KOPT-K1 (cell line): ENCODE results near the gene PDE3A.
"Not testable (repeated sequence)": the region's sequence is repeated elsewhere in the genome, so short reads cannot be mapped to it uniquely, and the experiment has no call there.

Experiments used
- H3K27ac ChIP-seq: fragments of 200-600 bp; sonication (generic); 2 replicates; pipeline ENCODE4 v1.5.1; 2016; ENCODE audit warnings: antibody characterized with exemption, mild to moderate bottlenecking, low read depth, low read length; ENCODE audit not compliant: poor library complexity, severe bottlenecking
- H3K36me3 ChIP-seq: fragments of 200-600 bp; sonication (generic); 2 replicates; pipeline ENCODE4 v1.5.1; 2017; ENCODE audit warnings: antibody characterized with exemption, mild to moderate bottlenecking, low read length, moderate library complexity; ENCODE audit not compliant: insufficient read depth
- H3K9me3 ChIP-seq: fragments of 200-600 bp; sonication (generic); 2 replicates; pipeline ENCODE4 v1.5.1; 2017; ENCODE audit warnings: antibody characterized with exemption, low read length, mild to moderate bottlenecking; ENCODE audit not compliant: insufficient read depth, poor library complexity, severe bottlenecking

Gene PDE3A

DNA sequence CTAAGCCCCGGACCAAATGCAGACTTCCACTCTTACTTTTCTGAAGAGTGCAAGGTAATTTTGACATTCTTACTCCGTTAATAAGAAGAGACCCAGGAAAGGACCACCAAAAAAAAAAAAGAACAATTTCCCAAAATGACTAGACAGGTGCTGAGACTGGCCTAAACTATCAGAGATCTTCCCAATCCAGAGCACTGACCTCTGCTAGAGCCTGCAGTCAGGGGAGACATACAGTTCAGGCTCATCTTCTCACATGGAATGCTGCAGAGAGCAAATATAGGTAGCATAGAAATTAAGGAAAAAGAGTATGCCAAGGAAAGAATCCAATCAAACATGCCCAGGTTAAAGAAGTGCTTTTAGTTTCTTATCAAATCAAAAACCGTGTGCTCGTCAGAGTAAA lies 177.9 kb downstream of the PDE3A start:
- Histone ChIP-seq H3K36me3 (no peaks in the 10 kb centered on the region), H3K27ac (no peak overlapping the region), H3K9me3 (no peaks in the 10 kb centered on the region)

DNA sequence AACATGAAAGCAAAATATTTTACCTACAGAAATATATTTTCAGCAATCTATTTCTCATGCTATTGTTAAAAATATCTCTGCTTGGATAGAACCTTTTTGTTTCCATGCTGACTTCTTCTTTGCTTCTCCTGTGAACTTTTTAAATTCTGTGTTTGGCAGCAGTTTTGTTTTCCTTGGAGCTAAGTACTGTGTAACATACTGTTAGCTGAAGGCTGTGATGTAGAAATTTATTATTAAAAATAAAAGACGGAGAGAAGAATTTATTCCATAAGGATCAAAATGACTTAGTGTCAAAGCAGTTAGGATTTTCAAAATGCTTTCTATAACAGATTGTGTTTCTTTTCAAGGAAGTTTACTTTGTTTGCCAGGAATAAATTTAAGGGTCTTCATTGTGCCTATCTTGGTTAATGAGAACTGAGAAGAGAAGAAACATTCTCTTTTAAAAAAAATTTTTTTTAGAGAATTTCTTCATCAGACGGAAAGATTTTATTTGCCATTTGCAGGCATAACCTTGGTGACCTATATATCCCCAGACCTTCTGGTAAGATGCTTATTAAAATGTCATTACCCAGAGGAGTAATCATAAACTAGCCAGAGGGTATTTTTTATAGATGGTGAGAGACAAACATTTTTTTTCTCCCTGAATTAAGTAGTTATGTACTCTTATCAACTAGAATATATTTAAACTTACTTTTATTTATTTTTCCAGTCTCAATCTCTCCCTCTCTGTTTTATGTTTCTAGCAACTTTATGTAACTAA lies 179.7 kb downstream of the PDE3A start:
- Histone ChIP-seq H3K27ac (no peak overlapping the region), H3K9me3 (no peaks in the 10 kb centered on the region), H3K36me3 (no peaks in the 10 kb centered on the region)

DNA sequence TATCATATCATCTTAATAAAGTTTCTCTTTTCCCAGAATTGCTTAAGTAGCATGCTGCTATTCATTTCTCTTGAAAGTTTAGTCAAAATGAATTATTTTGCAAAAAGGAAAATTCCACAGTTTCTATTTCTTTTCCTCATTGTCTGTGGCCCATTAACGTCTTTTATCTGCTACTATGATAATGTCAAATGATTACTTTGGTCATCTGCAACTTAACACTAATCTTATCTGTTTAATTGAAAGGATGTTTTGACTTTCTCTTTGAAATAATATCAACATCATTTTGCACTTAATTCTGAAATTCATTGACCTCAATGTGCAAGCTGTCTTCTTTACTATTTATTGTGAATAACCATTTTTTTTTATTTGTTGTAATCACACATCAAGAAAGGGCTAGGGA lies 180.3 kb downstream of the PDE3A start:
- no peaks in the 10 kb centered on the region for H3K36me3 ChIP-seq
- no peak overlapping the region for H3K27ac ChIP-seq
- H3K9me3 ChIP-seq, result no peaks in the 10 kb centered on the region

DNA sequence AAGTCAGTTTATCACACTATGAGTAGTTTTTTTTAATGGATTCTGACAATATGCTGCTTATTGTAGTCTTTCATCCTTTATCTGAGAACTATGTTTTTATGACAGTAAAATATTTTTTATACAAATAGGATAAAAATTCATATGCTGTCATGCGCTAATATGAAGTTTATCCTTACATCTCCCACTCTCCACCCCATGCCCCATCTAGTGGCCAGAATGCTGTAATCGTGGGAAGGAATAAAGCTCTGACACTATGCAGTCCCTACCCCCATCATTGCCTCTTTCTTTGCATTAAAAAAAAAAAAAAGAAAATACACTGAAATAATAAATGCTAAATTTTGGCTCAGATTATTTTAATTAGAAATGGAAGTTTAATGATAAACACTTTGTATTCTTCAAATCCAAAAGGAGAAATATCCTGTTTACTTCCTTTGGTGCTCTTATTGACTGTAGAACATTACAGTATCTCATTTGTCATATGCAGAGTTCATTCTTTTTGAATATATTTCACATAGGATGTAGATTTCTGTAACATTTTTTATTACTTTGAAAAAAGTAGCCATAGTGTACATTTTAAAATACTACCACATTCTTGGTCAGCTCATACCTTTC lies 180.9 kb downstream of the PDE3A start:
- H3K36me3 ChIP-seq, result no peaks in the 10 kb centered on the region
- H3K9me3 ChIP-seq, result no peaks in the 10 kb centered on the region
- no peak overlapping the region for H3K27ac ChIP-seq

DNA sequence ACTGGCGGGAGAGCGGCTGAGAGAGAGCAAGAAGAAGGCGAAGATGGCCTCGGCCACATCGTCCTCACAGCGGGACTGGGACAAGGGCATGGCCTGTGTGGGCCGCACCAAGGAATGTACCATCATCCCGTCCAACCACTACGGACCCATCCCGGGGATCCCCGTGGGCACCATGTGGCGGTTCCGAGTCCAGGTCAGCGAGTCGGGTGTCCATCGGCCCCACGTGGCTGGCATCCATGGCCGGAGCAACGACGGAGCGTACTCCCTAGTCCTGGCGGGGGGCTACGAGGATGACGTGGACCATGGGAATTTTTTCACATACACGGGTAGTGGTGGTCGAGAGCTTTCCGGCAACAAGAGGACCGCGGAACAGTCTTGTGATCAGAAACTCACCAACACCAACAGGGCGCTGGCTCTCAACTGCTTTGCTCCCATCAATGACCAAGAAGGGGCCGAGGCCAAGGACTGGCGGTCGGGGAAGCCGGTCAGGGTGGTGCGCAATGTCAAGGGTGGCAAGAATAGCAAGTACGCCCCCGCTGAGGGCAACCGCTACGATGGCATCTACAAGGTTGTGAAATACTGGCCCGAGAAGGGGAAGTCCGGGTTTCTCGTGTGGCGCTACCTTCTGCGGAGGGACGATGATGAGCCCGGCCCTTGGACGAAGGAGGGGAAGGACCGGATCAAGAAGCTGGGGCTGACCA lies 183.6 kb downstream of the PDE3A start:
- not testable (repeated sequence) for H3K36me3 ChIP-seq, H3K27ac ChIP-seq, H3K9me3 ChIP-seq

DNA sequence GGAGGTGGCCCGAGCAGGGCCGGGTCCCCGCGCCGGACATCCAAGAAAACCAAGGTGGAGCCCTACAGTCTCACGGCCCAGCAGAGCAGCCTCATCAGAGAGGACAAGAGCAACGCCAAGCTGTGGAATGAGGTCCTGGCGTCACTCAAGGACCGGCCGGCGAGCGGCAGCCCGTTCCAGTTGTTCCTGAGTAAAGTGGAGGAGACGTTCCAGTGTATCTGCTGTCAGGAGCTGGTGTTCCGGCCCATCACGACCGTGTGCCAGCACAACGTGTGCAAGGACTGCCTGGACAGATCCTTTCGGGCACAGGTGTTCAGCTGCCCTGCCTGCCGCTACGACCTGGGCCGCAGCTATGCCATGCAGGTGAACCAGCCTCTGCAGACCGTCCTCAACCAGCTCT lies 184.2 kb downstream of the PDE3A start:
- H3K9me3 ChIP-seq, H3K36me3 ChIP-seq, H3K27ac ChIP-seq: not testable (repeated sequence)

DNA sequence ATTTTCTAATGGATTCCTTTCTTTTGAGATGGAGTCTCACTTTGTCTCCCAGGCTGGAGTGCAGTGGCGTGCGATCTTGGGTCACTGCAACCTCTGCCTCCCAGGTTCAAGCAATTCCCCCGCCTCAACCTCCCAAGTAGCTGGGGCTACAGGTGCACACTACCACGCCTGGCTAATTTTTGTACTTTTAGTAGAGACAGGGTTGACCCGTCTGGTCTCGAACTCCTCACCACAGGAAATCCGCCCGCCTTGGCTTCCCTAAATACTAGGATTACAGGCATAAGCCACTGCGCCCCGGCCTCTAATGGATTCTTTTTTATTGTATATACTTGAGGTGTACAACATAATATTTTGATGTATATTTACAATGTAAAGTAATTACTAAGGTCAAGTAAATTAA lies 186.7 kb downstream of the PDE3A start:
- no peak overlapping the region for H3K27ac ChIP-seq
- no peaks in the 10 kb centered on the region for H3K9me3 ChIP-seq

DNA sequence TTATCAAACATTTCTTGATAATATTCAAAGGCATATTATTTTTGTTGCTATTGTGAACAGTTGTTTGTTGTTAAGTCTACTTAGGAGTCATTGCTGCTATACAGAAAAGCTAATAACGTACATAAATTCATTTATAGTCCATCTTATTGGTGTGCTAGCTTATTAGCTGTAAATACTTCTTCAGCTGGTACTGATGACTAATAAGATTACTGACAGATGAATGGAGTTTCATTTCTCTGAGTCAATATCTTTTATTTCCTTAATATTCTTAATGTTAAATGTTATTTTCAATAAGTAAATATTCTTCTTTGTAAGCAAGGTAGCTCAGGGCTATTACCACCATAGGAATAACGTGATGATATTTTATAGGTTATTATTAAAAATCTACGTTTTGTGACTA lies 187.4 kb downstream of the PDE3A start:
- H3K36me3 ChIP-seq, result no peaks in the 10 kb centered on the region
- H3K9me3 ChIP-seq, result no peaks in the 10 kb centered on the region
- no peak overlapping the region for H3K27ac ChIP-seq

More for the DNA sequence above, 186.7 kb downstream of the PDE3A start:
- H3K36me3 ChIP-seq, result no peaks in the 10 kb centered on the region

DNA sequence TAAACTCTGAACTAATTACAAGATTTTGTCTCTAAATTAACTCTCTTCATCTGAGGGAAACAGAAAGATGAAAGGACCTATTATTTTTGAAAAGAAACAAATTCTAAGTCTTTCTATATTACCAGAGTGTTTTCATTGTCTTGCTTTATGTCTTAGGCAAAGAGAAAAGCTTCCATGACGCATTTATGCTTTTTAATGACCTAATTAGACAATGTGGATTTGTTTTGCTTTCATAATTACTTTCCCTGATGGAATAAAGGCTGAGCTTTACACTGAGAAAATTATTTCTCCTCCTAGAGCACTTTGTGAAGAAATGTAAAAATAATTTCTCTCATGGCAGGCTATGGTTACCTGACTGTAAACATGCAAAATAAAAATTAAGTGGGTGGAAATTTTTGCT lies 188.8 kb downstream of the PDE3A start:
- H3K36me3 ChIP-seq, result no peaks in the 10 kb centered on the region
- H3K27ac ChIP-seq, result no peak overlapping the region
- H3K9me3 ChIP-seq, result no peaks in the 10 kb centered on the region

DNA sequence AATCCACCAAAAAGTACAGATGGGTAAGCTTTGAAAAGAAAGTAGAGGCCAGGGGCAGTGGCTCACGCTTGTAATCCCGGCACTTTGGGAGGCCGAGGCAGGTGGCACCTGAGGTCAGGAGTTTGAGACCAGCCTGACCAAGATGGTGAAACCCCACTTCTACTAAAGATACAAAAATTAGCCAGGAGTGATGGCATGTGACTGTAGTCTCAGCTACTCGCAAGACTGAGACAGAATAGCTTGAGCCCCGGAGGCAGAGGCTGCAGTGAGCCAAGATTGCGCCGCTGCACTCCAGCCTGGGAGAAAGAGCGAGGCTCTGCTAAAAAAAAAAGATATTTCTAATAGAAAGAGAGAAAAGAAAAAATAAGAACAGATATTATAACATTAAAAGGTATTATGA lies 192.6 kb downstream of the PDE3A start:
- no peaks in the 10 kb centered on the region for H3K36me3 ChIP-seq

DNA sequence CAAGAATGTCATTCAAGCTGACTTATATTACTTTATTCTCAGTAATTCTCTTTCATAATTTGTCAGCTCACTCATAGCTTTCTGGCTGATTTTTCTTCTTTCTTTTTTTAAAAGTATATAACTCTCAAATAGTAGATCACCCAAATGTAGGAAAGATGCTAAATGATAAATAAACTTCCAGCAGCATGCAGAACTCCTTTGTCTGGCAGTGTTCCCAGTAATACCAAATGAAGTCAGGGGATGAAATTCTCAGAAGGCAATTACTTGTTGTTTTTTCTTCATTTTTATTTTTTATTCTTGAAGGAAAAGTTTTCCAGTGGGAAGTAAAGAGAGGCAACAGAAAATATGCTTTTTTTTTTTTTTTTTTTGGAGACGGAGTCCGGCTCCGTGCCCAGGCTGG lies 193.5 kb downstream of the PDE3A start:
- no peaks in the 10 kb centered on the region for H3K36me3 ChIP-seq
- no peak overlapping the region for H3K27ac ChIP-seq
- H3K9me3 ChIP-seq, result no peaks in the 10 kb centered on the region

More for the DNA sequence above, 192.6 kb downstream of the PDE3A start:
- Histone ChIP-seq H3K9me3 (no peaks in the 10 kb centered on the region), H3K27ac (no peak overlapping the region)

DNA sequence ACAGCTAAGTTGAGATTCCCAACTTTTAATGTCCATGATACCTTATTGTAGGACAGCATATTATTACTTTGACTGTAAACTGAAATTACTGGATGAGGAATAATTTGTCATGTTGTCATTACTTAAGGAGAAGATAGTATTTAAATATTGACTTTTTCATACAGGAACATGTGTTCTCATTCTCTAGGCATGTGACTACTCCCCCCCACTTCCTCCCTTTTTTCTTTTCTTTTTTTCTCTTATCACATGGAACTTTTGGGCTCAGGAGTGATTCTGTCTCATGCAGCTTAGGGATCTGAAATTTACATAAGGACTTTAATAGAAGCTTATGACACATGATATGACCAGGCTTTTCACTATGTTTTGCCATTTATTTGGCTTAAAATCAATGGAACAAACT lies 199.1 kb downstream of the PDE3A start:
- no peaks in the 10 kb centered on the region for H3K9me3 ChIP-seq
- no peaks in the 10 kb centered on the region for H3K36me3 ChIP-seq
- H3K27ac ChIP-seq, result no peak overlapping the region

DNA sequence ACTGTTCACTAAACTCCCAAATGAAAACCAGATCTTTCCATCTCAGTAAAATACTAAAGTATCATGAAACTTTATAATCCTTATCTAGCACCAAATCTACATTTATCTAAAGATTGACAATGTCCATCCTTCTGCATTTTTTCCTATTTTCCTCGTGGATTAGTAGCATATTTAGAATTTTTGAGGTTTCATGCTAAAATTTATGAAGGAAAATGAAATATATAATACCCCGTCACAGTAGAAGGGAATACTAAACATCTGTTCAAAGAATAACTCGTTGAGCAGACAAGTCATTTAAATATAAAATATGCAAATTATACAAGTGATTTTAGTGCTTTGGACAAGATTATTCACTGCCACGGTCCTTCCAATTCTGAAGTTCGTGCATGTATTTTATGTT lies 204.1 kb downstream of the PDE3A start:
- Histone ChIP-seq H3K9me3 (no peaks in the 10 kb centered on the region), H3K36me3 (no peaks in the 10 kb centered on the region), H3K27ac (no peak overlapping the region)

DNA sequence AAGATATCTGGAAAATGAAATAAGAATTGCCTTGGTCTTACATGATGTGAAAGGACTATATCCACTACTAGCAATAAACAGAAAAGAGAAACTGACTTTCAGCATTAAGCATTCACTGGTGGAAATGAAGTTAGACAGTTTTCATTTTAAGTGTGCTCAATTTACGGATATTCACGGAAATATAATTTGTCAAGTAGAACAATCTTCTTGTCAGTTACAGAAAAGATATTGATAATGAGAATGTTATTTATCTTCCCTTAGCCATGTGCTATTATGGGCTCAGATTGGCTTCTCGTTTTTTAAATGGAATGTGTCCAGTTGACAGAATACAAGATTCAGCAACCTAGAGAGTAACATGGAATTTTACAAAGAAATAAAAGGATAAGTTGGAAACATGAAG lies 208.2 kb downstream of the PDE3A start:
- H3K27ac ChIP-seq, result no peak overlapping the region
- H3K9me3 ChIP-seq, result no peaks in the 10 kb centered on the region
- no peaks in the 10 kb centered on the region for H3K36me3 ChIP-seq

DNA sequence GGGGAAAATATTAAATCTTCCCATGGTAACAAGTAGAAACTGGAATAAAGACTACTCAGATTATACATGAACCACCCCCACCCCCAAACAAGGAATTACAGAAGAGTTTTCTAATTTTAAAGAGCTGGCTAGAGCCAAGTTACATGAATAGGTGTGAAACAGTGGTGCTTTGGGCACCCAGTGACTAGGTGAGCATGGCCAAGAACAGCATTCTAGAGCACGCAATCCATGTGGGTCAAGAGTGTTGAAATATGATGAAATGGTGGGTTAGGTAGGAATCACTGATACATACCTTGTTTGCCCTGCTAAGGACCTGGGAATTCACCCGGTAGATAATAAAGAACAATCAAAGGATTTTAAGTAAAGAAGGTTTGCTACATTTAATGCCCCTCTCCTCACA lies 208.7 kb downstream of the PDE3A start:
- H3K36me3 ChIP-seq, result no peaks in the 10 kb centered on the region
- H3K9me3 ChIP-seq, result no peaks in the 10 kb centered on the region
- no peak overlapping the region for H3K27ac ChIP-seq

DNA sequence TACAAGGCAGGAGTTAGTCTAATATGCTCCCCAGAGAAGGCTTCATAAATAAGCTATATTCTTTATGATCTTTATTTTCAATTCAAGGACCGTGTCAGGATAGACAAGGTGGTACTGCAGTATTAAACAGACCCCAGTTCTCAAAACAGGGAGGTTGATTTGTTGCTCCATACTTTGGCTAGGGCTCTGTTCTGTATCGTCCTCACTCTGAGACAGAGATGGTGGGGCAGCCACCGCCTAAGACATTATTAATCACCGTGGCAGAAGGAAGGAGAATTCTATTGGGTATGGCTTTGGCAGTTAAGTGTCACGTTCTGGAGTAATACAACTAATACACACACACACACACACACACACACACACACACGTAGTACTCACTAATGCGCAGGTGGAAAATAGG lies 209.8 kb downstream of the PDE3A start:
- H3K36me3 ChIP-seq, result no peaks in the 10 kb centered on the region
- no peaks in the 10 kb centered on the region for H3K9me3 ChIP-seq
- no peak overlapping the region for H3K27ac ChIP-seq
